Parathyroid adenoma (tissue), 2 donors: Measurements from ENCODE around the gene NACA.

Experiments used
- H2AFZ ChIP-seq: fragments of 300-600 bp; sonication (generic); one replicate; pipeline ENCODE4 v1.7.0; 2017; ENCODE audit warnings: antibody characterized with exemption, mild to moderate bottlenecking
- H3K27ac ChIP-seq: fragments of 300-600 bp; sonication (generic); one replicate; pipeline ENCODE4 v1.7.0; 2017
- H3K27me3 ChIP-seq: fragments of 300-600 bp; sonication (generic); one replicate; pipeline ENCODE4 v1.7.0; 2017; ENCODE audit warnings: low read length; ENCODE audit not compliant: control insufficient read depth, insufficient read depth
- H3K36me3 ChIP-seq: fragments of 300-600 bp; sonication (generic); one replicate; pipeline ENCODE4 v1.7.0; 2017; ENCODE audit warnings: low read length; ENCODE audit not compliant: control insufficient read depth, insufficient read depth
- H3K4me1 ChIP-seq: fragments of 300-600 bp; sonication (generic); one replicate; pipeline ENCODE4 v1.7.0; 2017; ENCODE audit warnings: control low read depth
- H3K4me2 ChIP-seq: fragments of 300-600 bp; sonication (generic); one replicate; pipeline ENCODE4 v1.7.0; 2017; ENCODE audit warnings: low read length
- H3K4me3 ChIP-seq: fragments of 300-600 bp; sonication (generic); one replicate; pipeline ENCODE4 v1.7.0; 2017; ENCODE audit warnings: low read depth, low read length
- H3K79me2 ChIP-seq: fragments of 300-600 bp; sonication (generic); one replicate; pipeline ENCODE4 v1.7.0; 2017; ENCODE audit warnings: control low read depth
- H3K9ac ChIP-seq: fragments of 300-600 bp; sonication (generic); one replicate; pipeline ENCODE4 v1.7.0; 2017; ENCODE audit warnings: mild to moderate bottlenecking
- H3K9me3 ChIP-seq: fragments of 300-600 bp; sonication (generic); one replicate; pipeline ENCODE4 v1.7.0; 2017; ENCODE audit warnings: low read length; ENCODE audit not compliant: control insufficient read depth
- CTCF ChIP-seq: fragments of 300-600 bp; sonication (generic); IDR thresholded peaks from one replicate; pipeline ENCODE4 v1.7.0; 2017; ENCODE audit warnings: antibody characterized with exemption, mild to moderate bottlenecking
- donor health status: primary hyperparathyroidism.

Gene NACA

GRCh38 chr12:56724701-56724971, 463 bp downstream of the NACA start:
- H3K27me3 ChIP-seq, result no peaks in the 10 kb centered on the region
- H3K9ac ChIP-seq, result peak overlapping the region; percentile 86
- no peaks in the 10 kb centered on the region for H3K9me3 ChIP-seq
- peak overlapping the region; percentile 99 for H2AFZ ChIP-seq
- peak overlapping the region; percentile 96 for H3K27ac ChIP-seq
- H3K4me3 ChIP-seq, result peak overlapping the region; percentile 98
- peak overlapping the region; percentile 91 for H3K4me2 ChIP-seq
- H3K36me3 ChIP-seq, result no peaks in the 10 kb centered on the region
- peaks cover 27% of the 10 kb centered on the region for H3K4me1 ChIP-seq
- peaks cover 54% of the 10 kb centered on the region for H3K79me2 ChIP-seq
- TF ChIP-seq CTCF, result no peak

GRCh38 chr12:56723889-56724700, 1.0 kb downstream of the NACA start:
- H3K27ac ChIP-seq, result peak overlapping the region; percentile 96
- no peaks in the 10 kb centered on the region for H3K27me3 ChIP-seq
- peak overlapping the region; percentile 99 for H2AFZ ChIP-seq
- H3K79me2 ChIP-seq, result peaks cover 56% of the 10 kb centered on the region
- TF ChIP-seq CTCF, result no peak
- peak overlapping the region; percentile 86 for H3K9ac ChIP-seq
- H3K4me2 ChIP-seq, result peak overlapping the region; percentile 91
- peaks cover 27% of the 10 kb centered on the region for H3K4me1 ChIP-seq
- no peaks in the 10 kb centered on the region for H3K9me3 ChIP-seq
- H3K36me3 ChIP-seq, result no peaks in the 10 kb centered on the region
- H3K4me3 ChIP-seq, result peak overlapping the region; percentile 98

GRCh38 chr12:56723352-56723751, 1.7 kb downstream of the NACA start:
- H2AFZ ChIP-seq, result no peak overlapping the region
- peaks cover 27% of the 10 kb centered on the region for H3K4me1 ChIP-seq
- H3K27ac ChIP-seq, result no peak overlapping the region
- no peak for TF ChIP-seq CTCF
- H3K4me2 ChIP-seq, result peak overlapping the region; percentile 91
- no peaks in the 10 kb centered on the region for H3K27me3 ChIP-seq
- peaks cover 61% of the 10 kb centered on the region for H3K79me2 ChIP-seq
- no peak overlapping the region for H3K9ac ChIP-seq
- peak overlapping the region; percentile 98 for H3K4me3 ChIP-seq
- H3K36me3 ChIP-seq, result no peaks in the 10 kb centered on the region
- no peaks in the 10 kb centered on the region for H3K9me3 ChIP-seq

GRCh38 chr12:56722832-56723231, 2.3 kb downstream of the NACA start:
- Histone ChIP-seq H3K4me3 (peak overlapping the region; percentile 98), H3K4me2 (peak overlapping the region; percentile 91), H3K79me2 (peaks cover 61% of the 10 kb centered on the region), H3K9me3 (no peaks in the 10 kb centered on the region), H3K9ac (no peak overlapping the region), H3K27ac (no peak overlapping the region), H2AFZ (no peak overlapping the region), H3K27me3 (no peaks in the 10 kb centered on the region), H3K36me3 (no peaks in the 10 kb centered on the region), H3K4me1 (peaks cover 27% of the 10 kb centered on the region)
- no peak for TF ChIP-seq CTCF

- Histone ChIP-seq H3K79me2 (peaks cover 61% of the 10 kb centered on the region), H3K9me3 (no peaks in the 10 kb centered on the region), H3K4me1 (peaks cover 27% of the 10 kb centered on the region), H3K27me3 (no peaks in the 10 kb centered on the region), H2AFZ (no peak overlapping the region), H3K9ac (no peak overlapping the region), H3K4me3 (peak overlapping the region; percentile 19), H3K36me3 (no peaks in the 10 kb centered on the region), H3K27ac (no peak overlapping the region), H3K4me2 (no peak overlapping the region)
- TF ChIP-seq CTCF, result no peak
Measured at GRCh38 chr12:56721721-56722120, 3.4 kb downstream of the NACA start.
